NCI-H128 (cell line): Measurements from ENCODE around the gene RAB7A.

Experiments
- DNase-seq: peaks from one replicate; lab custom pipeline; 2025; ENCODE audit not compliant: unreplicated experiment; lab: John Stamatoyannopoulos, UW

The RAB7A gene

DNA sequence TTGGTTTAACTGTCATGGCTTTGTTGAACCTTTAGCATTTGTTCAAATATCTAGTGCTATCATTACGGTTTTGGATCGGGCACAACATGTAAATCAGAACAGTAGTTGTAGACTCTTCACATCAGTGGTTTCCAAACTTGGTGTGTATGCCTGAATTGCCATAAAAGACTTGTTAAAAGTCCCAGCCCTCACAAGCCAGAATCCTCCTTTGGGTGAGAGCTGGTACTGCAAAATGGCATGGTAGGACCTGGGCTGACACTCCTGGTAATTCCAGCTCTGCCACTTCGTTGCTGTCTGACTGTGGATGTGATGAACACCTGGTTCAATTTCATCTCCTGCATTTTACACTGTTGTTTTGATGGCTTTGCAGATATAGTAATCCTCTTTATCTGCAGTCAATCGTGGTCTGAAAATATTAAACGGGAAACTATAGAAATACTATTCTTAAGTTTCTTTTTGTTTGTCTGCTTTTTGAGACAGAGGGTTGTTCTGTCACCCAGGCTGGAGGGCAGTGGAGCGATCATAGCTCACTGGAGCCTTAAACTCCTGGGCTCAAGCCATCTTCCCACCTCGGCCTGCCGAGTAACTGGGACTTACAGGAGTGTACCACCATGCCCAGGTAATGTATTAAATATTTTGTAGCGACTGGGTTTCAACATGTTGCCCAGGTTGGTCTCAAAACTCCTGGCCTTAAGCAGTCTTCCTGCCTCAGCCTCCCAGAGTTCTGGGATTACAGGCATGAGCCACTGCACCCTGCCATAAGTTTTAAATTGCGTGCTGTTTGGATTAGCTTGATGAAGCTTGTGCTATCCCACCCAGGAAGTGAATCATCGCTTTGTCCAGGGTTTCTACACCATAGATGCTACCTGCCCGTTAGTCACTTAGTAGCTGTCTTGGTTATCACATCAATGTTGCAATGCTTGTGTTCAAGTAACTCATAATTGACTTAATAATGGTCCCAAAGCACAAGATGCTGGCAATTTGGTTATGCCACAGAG lies 61.6 kb downstream of the RAB7A start:
- DNase-seq: no peak

DNA sequence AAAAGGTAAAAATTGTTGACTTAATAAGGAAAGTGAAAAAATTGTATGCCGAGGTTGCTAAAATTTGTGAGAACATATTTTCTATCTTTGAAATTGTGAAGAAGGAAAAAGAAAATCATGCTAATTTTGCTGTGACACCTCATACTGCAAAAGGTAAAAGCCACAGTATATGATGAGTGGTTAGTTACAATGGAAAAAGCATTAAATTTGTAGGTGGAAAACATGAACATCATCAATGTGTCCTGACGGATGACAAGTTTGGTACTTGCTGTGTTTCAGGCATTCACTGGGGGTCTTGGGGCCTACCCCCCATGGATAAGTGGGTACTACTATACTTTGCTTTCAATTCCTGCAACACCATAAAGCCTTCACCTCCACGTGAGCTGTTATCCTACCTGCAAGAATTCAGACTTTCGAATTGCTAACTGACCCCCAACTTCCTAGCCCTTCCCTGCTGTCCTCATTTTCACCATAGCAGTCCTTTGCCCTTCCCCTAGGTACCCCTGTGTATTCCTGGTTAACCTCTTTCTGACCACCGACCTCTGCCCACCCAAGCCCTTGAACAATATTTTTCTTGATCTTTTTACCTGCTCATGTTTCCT lies 62.4 kb downstream of the RAB7A start:
- DNase-seq: no peak

DNA sequence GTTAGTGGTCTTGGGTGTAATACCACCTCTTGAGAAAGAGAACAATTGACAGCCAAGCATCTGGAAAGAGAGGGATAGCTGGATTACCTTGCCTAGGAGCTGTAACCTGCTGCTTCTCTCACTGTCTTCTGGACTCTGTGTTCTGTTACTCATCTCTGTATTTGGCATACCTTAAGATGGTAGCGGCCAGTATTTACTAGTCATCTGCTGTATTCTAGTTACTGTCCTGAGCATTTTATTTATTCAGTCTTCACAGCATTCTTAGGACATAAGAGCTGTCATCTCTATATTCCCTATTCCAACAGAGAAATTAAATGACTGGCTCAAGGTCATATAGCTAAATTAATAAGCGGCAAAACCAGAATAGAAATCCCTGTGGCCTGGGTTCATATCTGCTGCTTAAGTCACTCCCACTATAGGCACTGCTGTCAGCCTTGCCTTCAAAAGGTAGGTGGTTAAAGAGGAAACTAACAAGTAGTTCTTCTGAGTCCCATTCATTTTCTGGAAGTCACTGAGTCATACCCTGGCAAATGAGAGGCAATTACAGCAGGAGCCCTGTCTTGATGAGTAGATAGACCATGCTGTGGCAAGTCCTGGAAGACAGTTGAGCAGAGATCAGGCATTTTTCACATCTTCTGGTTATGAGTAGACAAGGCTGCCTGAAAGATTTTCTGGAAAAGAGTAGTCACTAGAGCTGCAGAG lies 68.2 kb downstream of the RAB7A start:
- no peak for DNase-seq

GRCh38 chr3:128794770-128795649 lies 69.0 kb downstream of the RAB7A start:
- DNase-seq: peak; percentile 15

DNA sequence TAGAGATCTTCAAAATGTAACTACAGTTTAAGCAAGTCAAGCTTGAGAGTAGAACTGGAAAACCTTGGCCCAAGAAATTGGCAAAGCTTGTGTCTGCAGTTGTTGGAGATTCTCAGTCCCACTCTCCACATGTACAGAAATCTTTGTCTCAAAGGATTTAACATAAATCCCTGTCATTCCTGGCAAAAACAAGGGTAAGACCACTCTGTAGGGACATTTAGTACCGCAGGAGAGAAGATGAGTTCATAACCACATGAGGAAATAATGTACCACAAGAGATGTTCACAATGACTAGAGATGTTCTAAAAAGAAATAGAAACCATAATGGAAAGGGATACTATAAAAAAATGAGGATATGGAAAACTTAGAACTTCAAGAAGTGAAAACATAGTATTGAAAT lies 73.7 kb downstream of the RAB7A start:
- no peak for DNase-seq

- DNase-seq: no peak
Measured at GRCh38 chr3:128800241-128801187, 74.5 kb downstream of the RAB7A start.

DNA sequence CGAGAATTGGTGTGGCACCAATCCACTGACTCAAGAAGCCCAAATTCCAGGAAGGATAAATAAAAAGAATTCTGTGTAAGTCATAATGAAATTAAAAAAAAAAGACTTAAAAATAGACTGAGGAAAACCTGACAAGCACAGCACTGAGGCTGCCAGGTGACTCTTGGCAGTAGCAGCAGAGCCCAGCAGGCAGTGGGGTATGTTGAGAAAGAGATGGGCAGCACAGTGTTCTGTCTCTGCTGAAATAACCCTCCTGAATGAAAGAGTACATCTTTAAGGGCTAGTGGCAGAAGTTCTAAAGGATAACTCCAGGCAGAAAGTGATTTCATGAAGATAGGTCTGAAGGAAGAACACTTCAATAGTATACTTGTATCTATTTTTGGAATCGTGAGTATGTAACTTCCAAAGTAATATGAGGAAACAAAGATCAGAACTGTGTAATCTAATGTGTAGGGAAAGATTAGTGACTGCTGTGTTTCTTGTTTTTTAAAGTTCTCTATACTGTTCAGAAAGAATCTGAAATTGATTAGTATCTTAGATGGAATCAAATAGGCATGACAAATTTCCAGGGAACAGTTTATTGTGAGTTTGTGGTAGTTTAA lies 75.9 kb downstream of the RAB7A start:
- DNase-seq: no peak

DNA sequence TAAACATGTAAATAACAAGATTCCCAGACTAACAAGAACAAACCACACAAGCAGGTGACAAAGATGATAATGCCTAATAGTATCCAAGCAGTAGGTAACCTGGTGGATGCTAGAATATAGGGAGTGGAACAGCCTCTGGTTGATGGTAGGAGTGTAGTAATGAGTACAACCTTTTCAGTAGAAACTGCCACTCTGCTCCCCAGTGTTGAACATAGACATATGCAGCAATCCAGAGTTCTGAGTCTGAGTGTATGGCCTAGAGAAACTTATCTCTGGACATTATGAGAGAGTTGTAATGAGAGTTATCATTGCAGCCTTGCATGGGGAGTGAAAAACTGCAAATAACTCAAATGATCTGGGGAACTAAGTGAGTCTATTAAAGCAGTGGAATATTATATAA lies 77.3 kb downstream of the RAB7A start:
- no peak for DNase-seq

GRCh38 chr3:128804017-128804810 lies 78.2 kb downstream of the RAB7A start:
- DNase-seq: no peak

- no peak for DNase-seq
Measured at GRCh38 chr3:128804811-128805155, 78.8 kb downstream of the RAB7A start.

GRCh38 chr3:128805772-128806171 lies 79.8 kb downstream of the RAB7A start:
- DNase-seq: no peak

DNA sequence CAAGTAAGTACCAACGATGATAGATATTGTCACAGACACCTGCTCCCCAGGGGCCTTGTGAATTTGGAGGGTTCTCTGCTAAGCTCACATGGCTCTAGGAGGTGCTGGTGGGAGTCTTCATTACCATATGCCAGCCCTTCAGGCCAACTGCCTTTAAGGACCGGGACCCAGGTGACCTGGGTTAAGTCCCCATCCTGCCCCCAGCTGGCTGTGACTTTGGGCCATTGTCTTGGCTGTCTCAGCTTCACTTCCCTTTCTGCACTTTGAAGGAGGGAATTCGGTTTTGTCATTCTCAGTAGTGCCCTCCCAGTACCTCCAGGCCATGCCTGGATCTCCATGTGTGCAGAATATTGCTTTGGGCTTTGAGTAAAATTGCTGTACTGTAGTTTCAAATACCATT lies 80.6 kb downstream of the RAB7A start:
- no peak for DNase-seq

- no peak for DNase-seq
Measured at GRCh38 chr3:128807186-128807830, 81.3 kb downstream of the RAB7A start.

- no peak for DNase-seq
Measured at GRCh38 chr3:128808672-128809071, 82.7 kb downstream of the RAB7A start.

- DNase-seq: no peak
Measured at GRCh38 chr3:128813097-128813496, 87.1 kb downstream of the RAB7A start.

DNA sequence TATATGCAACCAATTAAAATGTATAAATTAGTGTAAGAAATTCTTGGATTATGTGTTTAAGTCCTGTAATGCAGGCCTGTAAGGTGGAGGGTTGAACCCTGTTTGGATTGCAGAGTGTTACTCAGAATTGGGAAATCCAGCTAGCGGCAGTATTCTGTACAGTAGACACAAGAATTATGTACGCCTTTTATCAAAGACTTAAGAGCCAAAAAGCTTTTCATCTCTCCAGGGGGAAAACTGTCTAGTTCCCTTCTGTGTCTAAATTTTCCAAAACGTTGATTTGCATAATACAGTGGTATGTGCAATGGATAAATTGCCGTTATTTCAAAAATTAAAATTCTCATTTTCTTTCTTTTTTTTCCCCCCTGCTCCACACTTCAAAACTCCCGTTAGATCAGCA lies 88.1 kb downstream of the RAB7A start:
- DNase-seq: no peak

- DNase-seq: no peak
Measured at GRCh38 chr3:128814519-128815317, 88.7 kb downstream of the RAB7A start.
